IMR-90 (cell line): ENCODE results near the gene FAM162A.

Experiments
- BHLHE40 ChIP-seq: fragments of 150-350 bp; IDR thresholded peaks from 2 replicates; pipeline ENCODE4 v1.6.1; 2016; ENCODE audit warnings: mild to moderate bottlenecking, low read depth, low read length
- FOS ChIP-seq: fragments of 150-350 bp; IDR thresholded peaks from 2 replicates; pipeline ENCODE4 v1.6.1; 2016; ENCODE audit warnings: low read depth, low read length
- MAFK ChIP-seq: IDR thresholded peaks from 2 replicates; pipeline ENCODE4 v1.6.1; 2012; ENCODE audit warnings: low read depth, low read length, improper control_type of control experiment
- MXI1 ChIP-seq: IDR thresholded peaks from 2 replicates; pipeline ENCODE4 v1.6.1; 2012; ENCODE audit warnings: low read depth, mild to moderate bottlenecking, low read length, moderate library complexity, borderline replicate concordance
- POLR2A ChIP-seq: IDR thresholded peaks from 2 replicates; pipeline ENCODE4 v1.6.1; 2012; ENCODE audit warnings: mild to moderate bottlenecking, low read depth, low read length
- RAD21 ChIP-seq: IDR thresholded peaks from 2 replicates; pipeline ENCODE4 v1.6.1; 2012; ENCODE audit warnings: low read length, improper control_type of control experiment
- TF ChIP-seq, protein P1 (sequence below): conservative IDR thresholded peaks from 2 replicates; pipeline ENCODE4 v1.5.1; 2012; ENCODE audit warnings: mild to moderate bottlenecking, low read depth, low read length, improper control_type of control experiment
- TF ChIP-seq, protein P2 (sequence below): fragments of 150-350 bp; IDR thresholded peaks from 2 replicates; pipeline ENCODE4 v1.6.1; 2016; ENCODE audit warnings: low read depth, mild to moderate bottlenecking, low read length, moderate library complexity, borderline replicate concordance
- TF ChIP-seq, protein P3 (sequence below): fragments of 150-350 bp; IDR thresholded peaks from 2 replicates; pipeline ENCODE4 v1.6.1; 2017; ENCODE audit warnings: mild to moderate bottlenecking, antibody characterized with exemption, low read length, low read depth

DNA sequence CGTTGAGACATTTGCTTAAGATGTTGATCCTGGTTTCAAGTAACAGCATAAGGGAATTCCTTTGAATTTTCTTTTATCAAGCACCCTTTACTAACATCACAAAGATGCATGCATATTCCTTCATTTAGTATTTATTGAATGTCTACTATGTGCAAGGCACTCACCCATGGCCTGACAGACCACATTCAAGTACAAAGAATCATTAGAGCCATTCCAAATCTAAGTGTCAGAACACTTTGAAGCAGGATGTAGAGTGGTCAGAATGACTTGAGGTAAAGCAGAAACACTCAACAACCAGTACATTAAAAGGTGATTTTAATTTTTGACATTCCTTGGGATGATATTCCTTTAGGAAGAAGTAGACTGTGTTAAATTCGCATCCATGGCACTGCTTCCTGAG is 37.9 kb downstream of the FAM162A start:
- TF ChIP-seq POLR2A, result no peak
- TF ChIP-seq, protein P1, sequence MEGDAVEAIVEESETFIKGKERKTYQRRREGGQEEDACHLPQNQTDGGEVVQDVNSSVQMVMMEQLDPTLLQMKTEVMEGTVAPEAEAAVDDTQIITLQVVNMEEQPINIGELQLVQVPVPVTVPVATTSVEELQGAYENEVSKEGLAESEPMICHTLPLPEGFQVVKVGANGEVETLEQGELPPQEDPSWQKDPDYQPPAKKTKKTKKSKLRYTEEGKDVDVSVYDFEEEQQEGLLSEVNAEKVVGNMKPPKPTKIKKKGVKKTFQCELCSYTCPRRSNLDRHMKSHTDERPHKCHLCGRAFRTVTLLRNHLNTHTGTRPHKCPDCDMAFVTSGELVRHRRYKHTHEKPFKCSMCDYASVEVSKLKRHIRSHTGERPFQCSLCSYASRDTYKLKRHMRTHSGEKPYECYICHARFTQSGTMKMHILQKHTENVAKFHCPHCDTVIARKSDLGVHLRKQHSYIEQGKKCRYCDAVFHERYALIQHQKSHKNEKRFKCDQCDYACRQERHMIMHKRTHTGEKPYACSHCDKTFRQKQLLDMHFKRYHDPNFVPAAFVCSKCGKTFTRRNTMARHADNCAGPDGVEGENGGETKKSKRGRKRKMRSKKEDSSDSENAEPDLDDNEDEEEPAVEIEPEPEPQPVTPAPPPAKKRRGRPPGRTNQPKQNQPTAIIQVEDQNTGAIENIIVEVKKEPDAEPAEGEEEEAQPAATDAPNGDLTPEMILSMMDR, result no peak
- no peak for TF ChIP-seq MXI1
- TF ChIP-seq, protein P2, sequence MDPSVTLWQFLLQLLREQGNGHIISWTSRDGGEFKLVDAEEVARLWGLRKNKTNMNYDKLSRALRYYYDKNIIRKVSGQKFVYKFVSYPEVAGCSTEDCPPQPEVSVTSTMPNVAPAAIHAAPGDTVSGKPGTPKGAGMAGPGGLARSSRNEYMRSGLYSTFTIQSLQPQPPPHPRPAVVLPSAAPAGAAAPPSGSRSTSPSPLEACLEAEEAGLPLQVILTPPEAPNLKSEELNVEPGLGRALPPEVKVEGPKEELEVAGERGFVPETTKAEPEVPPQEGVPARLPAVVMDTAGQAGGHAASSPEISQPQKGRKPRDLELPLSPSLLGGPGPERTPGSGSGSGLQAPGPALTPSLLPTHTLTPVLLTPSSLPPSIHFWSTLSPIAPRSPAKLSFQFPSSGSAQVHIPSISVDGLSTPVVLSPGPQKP, result no peak
- TF ChIP-seq, protein P3, sequence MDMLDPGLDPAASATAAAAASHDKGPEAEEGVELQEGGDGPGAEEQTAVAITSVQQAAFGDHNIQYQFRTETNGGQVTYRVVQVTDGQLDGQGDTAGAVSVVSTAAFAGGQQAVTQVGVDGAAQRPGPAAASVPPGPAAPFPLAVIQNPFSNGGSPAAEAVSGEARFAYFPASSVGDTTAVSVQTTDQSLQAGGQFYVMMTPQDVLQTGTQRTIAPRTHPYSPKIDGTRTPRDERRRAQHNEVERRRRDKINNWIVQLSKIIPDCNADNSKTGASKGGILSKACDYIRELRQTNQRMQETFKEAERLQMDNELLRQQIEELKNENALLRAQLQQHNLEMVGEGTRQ, result no peak
- TF ChIP-seq FOS, result no peak
- TF ChIP-seq RAD21, result no peak
- TF ChIP-seq MAFK, result no peak
- no peak for TF ChIP-seq BHLHE40
